ENCODE measurements around the gene TVP23C. TPM values are rescaled to one million over a fixed set of nuclear protein-coding genes. Genes with fewer than 3 reads are reported as not detected.

TVP23C gene
- total and polyA plus RNA-seq, 2 experiments from 2014 or later = 15.3 to 40.7 TPM

- H3K4me2 ChIP-seq = no peak overlapping the region
- H3K4me1 ChIP-seq (ENCODE audit: insufficient read depth) = no peaks in the 10 kb centered on the region
- H2AFZ ChIP-seq = no peak overlapping the region
- H3K27me3 ChIP-seq = no peaks in the 10 kb centered on the region
- no peak overlapping the region for H3K27ac ChIP-seq
- no peak for DNase-seq (ENCODE audit: low spot score)
- TF ChIP-seq EZH2phosphoT487 (IDR thresholded peaks at IDR 0.05; ENCODE audit: low read depth, severe bottlenecking, unreplicated experiment) (no peak), EZH2 (IDR thresholded peaks at IDR 0.05; ENCODE audit: borderline replicate concordance) (no peak), CTCF (IDR thresholded peaks at IDR 0.05; ENCODE audit: poor library complexity) (no peak)
- no peaks in the 10 kb centered on the region for H3K36me3 ChIP-seq (replicated peaks; ENCODE audit: insufficient read depth, low read depth)
- H3K9me2 ChIP-seq (replicated peaks; ENCODE audit: insufficient read depth) = no peaks in the 10 kb centered on the region
- H3K79me2 ChIP-seq = no peaks in the 10 kb centered on the region
- H3K9me3 ChIP-seq (ENCODE audit: low read depth) = no peaks in the 10 kb centered on the region
- no peak overlapping the region for H3K4me3 ChIP-seq
- WGBS (ENCODE audit: low lambda C conversion rate, missing lambda C conversion rate) = 84% methylated on average over 6 of the region's 6 CpGs
- H4K20me1 ChIP-seq (ENCODE audit: insufficient read depth, poor library complexity, severe bottlenecking) = no peaks in the 10 kb centered on the region
Measured at GRCh38 chr17:15480204-15480603, 83.1 kb downstream of the TVP23C start.

- TF ChIP-seq CTCF (IDR thresholded peaks at IDR 0.05; ENCODE audit: poor library complexity) (no peak), EZH2phosphoT487 (IDR thresholded peaks at IDR 0.05; ENCODE audit: low read depth, severe bottlenecking, unreplicated experiment) (no peak), EZH2 (IDR thresholded peaks at IDR 0.05; ENCODE audit: borderline replicate concordance) (no peak)
- Histone ChIP-seq H2AFZ (no peak overlapping the region), H3K4me3 (no peak overlapping the region), H3K9me2 (replicated peaks; ENCODE audit: insufficient read depth) (no peaks in the 10 kb centered on the region), H3K27ac (no peak overlapping the region), H3K9me3 (ENCODE audit: low read depth) (no peaks in the 10 kb centered on the region), H3K36me3 (replicated peaks; ENCODE audit: insufficient read depth, low read depth) (no peaks in the 10 kb centered on the region), H3K4me1 (ENCODE audit: insufficient read depth) (no peaks in the 10 kb centered on the region), H3K4me2 (no peak overlapping the region), H3K27me3 (no peaks in the 10 kb centered on the region), H4K20me1 (ENCODE audit: insufficient read depth, poor library complexity, severe bottlenecking) (no peaks in the 10 kb centered on the region), H3K79me2 (no peaks in the 10 kb centered on the region)
- no peak for DNase-seq (ENCODE audit: low spot score)
Measured at GRCh38 chr17:15479703-15480102, 83.6 kb downstream of the TVP23C start.

- TF ChIP-seq EZH2 (IDR thresholded peaks at IDR 0.05; ENCODE audit: borderline replicate concordance) = no peak
- TF ChIP-seq EZH2phosphoT487 (IDR thresholded peaks at IDR 0.05; ENCODE audit: low read depth, severe bottlenecking, unreplicated experiment) = no peak
- TF ChIP-seq CTCF (IDR thresholded peaks at IDR 0.05; ENCODE audit: poor library complexity) = no peak
- Histone ChIP-seq H3K36me3 (replicated peaks; ENCODE audit: insufficient read depth, low read depth) (no peaks in the 10 kb centered on the region), H2AFZ (no peak overlapping the region), H3K4me3 (no peak overlapping the region), H3K4me1 (ENCODE audit: insufficient read depth) (no peaks in the 10 kb centered on the region), H3K27me3 (no peaks in the 10 kb centered on the region), H3K79me2 (no peaks in the 10 kb centered on the region), H3K4me2 (no peak overlapping the region), H3K9me3 (ENCODE audit: low read depth) (no peaks in the 10 kb centered on the region), H3K27ac (no peak overlapping the region), H3K9me2 (replicated peaks; ENCODE audit: insufficient read depth) (no peaks in the 10 kb centered on the region), H4K20me1 (ENCODE audit: insufficient read depth, poor library complexity, severe bottlenecking) (no peaks in the 10 kb centered on the region)
- no peak for DNase-seq (ENCODE audit: low spot score)
- WGBS (ENCODE audit: low lambda C conversion rate, missing lambda C conversion rate) = 86% methylated on average over 5 of the region's 5 CpGs
Measured at GRCh38 chr17:15478845-15479244, 84.4 kb downstream of the TVP23C start.
